ENCODE data around the gene TGFB2. TPM values are rescaled to one million over a fixed set of nuclear protein-coding genes. Genes with fewer than 3 reads are reported as not detected.
A peak's percentile ranks its signal among the peaks of the same experiment; 100 is the strongest.

TGFB2 gene
- total RNA-seq, 1 experiment from 2014 or later = not detected

- H2AK5ac ChIP-seq (ENCODE audit: insufficient read length, low read length) = no peak overlapping the region
- no peak overlapping the region for H2BK5ac ChIP-seq (ENCODE audit: insufficient read length, low read length)
- H3K4me2 ChIP-seq (ENCODE audit: insufficient read depth, insufficient read length, low read length) = no peak overlapping the region
- no peak overlapping the region for H4K5ac ChIP-seq (ENCODE audit: insufficient read length, low read depth, low read length)
- no peak overlapping the region for H2BK15ac ChIP-seq (ENCODE audit: low read depth, low read length)
- H3K27ac ChIP-seq (ENCODE audit: insufficient read length, low read depth, low read length) = peak overlapping the region; percentile 25
- H3K14ac ChIP-seq (ENCODE audit: insufficient read depth, low read length) = no peak overlapping the region
- no peak overlapping the region for H2BK12ac ChIP-seq (ENCODE audit: insufficient read length, low read depth, low read length)
- H3K23me2 ChIP-seq (ENCODE audit: insufficient read length, low read depth, low read length, poor library complexity, severe bottlenecking) = no peaks in the 10 kb centered on the region
- no peaks in the 10 kb centered on the region for H3K9me3 ChIP-seq (ENCODE audit: control insufficient read depth, low read depth, low read length)
- H3T11ph ChIP-seq (ENCODE audit: low read length) = no peak overlapping the region
- Mint-ChIP-seq H3K27me3 (ENCODE audit: low read depth) (no peaks in the 10 kb centered on the region), H3K27ac (peak overlapping the region; percentile 85 to 95 (median 88)), H3K9me3 (no peaks in the 10 kb centered on the region), H3K4me1 (peaks cover 80 to 84% of the 10 kb centered on the region in 2 experiments), H3K4me3 (no peak overlapping the region), H3K36me3 (ENCODE audit: insufficient read depth in 1 of 3, low read depth in 3 of 3) (peaks cover 10 to 18% (median 18%) of the 10 kb centered on the region in 3 experiments)
- peaks cover 5% of the 10 kb centered on the region; the same call in 1 of the 2 replicates for H3K4me1 ChIP-seq (ENCODE audit: insufficient read depth, low read length)
- peak overlapping the region; percentile 76 for H3K23ac ChIP-seq (ENCODE audit: insufficient read length, low read depth, low read length)
- no peak for TF ChIP-seq CTCF (conservative IDR thresholded peaks at IDR 0.05)
- DNase-seq = no peak
- H4K91ac ChIP-seq (ENCODE audit: insufficient read length, low read depth, low read length) = no peak overlapping the region
- H2BK20ac ChIP-seq (ENCODE audit: low read depth, low read length, poor library complexity, severe bottlenecking) = peak overlapping the region; percentile 64
- H3K79me2 ChIP-seq (ENCODE audit: insufficient read depth, low read length) = no peaks in the 10 kb centered on the region
- no peak overlapping the region for H2AFZ ChIP-seq (ENCODE audit: low read length)
- H3K4ac ChIP-seq (ENCODE audit: low read depth, low read length) = no peak overlapping the region
- H4K20me1 ChIP-seq (ENCODE audit: control insufficient read depth, insufficient read depth, insufficient read length) = no peaks in the 10 kb centered on the region
- H3K18ac ChIP-seq (ENCODE audit: insufficient read length, low read depth, low read length) = no peak overlapping the region
- no CpG with 5 or more reads among the region's 4 CpGs for WGBS (ENCODE audit: extremely low coverage, insufficient read length, low lambda C conversion rate)
- H3K9ac ChIP-seq (ENCODE audit: extremely low read depth, insufficient read length, low read length) = no peak overlapping the region
- no peak overlapping the region for H3K56ac ChIP-seq (ENCODE audit: insufficient read length, low read depth, low read length)
- H3K27me3 ChIP-seq (ENCODE audit: insufficient read depth, low read length) = no peaks in the 10 kb centered on the region
- no peaks in the 10 kb centered on the region for H3K79me1 ChIP-seq (ENCODE audit: insufficient read depth, low read depth, low read length, poor library complexity, severe bottlenecking)
- H2BK120ac ChIP-seq (ENCODE audit: low read depth, low read length, poor library complexity, severe bottlenecking) = no peak overlapping the region
- no peak overlapping the region for H4K8ac ChIP-seq (replicated peaks; ENCODE audit: insufficient read length, low read depth, low read length)
These were observed 46.7 kb upstream of the TGFB2 start for GRCh38 chr1:218298398-218298797.
